Lower leg skin (tissue), 3 donors: ENCODE results near the gene AUTS2.

Experiments used
- POLR2A ChIP-seq, 2 donors: fragments of 450-650 bp; IDR thresholded peaks; one replicate each; pipeline ENCODE4 v1.6.1; 2016 to 2017; ENCODE audit warnings: antibody characterized with exemption in 2 of 2, mild to moderate bottlenecking in 1 of 2, moderate library complexity in 1 of 2
- TF ChIP-seq, protein P1 (sequence below), 3 donors: fragments of 450-650 bp; IDR thresholded peaks; one replicate each; pipeline ENCODE4 v1.5.1; 2016; ENCODE audit warnings: antibody characterized with exemption in 3 of 3, mild to moderate bottlenecking in 3 of 3, moderate library complexity in 2 of 3

DNA sequence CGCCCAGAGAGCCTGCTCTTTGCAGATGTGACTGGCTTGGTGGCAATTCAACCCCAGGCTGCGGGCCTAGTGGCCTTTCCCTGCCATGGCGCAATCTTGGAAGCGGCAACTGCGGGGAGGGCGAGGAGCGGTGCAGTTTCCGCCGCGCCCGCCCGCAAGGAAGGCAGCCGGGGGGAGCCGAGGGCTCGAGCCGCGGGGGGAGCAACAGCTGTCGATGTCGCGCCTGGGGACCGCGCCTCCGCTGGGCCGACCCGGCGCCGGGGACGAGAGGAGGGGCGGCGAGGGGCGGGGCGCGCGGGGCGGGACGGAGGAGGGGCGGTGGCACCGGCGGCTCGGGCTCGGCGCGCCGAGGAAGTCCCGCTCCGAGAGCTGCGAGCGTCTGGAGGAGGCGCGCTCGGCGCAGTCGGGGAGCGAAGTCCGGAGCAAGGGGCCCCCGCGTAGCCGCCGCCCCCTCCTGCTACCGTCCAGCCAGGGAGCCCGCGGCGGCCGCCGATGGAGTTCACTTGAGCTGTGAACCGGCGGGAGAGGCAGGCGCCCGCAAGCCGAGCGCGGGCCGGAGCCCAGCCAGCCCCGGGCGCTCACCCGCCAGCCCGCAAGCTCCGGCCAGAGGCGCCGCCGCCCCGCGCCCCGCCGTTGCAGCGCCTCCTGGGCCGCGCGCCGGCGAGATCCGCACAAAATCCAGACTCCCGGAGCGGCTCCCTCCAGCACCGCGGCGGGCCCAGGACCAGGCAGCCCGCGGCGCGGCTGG, 1095.6 kb downstream of the AUTS2 start:
- TF ChIP-seq, protein P1, sequence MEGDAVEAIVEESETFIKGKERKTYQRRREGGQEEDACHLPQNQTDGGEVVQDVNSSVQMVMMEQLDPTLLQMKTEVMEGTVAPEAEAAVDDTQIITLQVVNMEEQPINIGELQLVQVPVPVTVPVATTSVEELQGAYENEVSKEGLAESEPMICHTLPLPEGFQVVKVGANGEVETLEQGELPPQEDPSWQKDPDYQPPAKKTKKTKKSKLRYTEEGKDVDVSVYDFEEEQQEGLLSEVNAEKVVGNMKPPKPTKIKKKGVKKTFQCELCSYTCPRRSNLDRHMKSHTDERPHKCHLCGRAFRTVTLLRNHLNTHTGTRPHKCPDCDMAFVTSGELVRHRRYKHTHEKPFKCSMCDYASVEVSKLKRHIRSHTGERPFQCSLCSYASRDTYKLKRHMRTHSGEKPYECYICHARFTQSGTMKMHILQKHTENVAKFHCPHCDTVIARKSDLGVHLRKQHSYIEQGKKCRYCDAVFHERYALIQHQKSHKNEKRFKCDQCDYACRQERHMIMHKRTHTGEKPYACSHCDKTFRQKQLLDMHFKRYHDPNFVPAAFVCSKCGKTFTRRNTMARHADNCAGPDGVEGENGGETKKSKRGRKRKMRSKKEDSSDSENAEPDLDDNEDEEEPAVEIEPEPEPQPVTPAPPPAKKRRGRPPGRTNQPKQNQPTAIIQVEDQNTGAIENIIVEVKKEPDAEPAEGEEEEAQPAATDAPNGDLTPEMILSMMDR (IDR thresholded peaks at IDR 0.05), result no peak
- no peak for TF ChIP-seq POLR2A (IDR thresholded peaks at IDR 0.05)
